ENCODE results near the gene ZNF557. TPM values are rescaled to one million over a fixed set of nuclear protein-coding genes. Genes with fewer than 3 reads are reported as not detected.

Gene ZNF557
- total RNA-seq, 1 donor from 2014 or later = 16.4 TPM

- TF ChIP-seq CTCF (IDR thresholded peaks at IDR 0.05; ENCODE audit: unreplicated experiment) = no peak
- Mint-ChIP-seq H3K27ac (no peak overlapping the region), H3K9me3 (peaks cover 13% of the 10 kb centered on the region), H3K4me1 (no peaks in the 10 kb centered on the region), H3K36me3 (peaks cover 52% of the 10 kb centered on the region), H3K27me3 (ENCODE audit: low read depth) (no peaks in the 10 kb centered on the region), H3K4me3 (no peak overlapping the region)
- no peak for DNase-seq (ENCODE audit: low spot score in 2 of 2, unreplicated experiment in 2 of 2)
Measured at GRCh38 chr19:7115721-7116120, 46.2 kb downstream of the ZNF557 start.

- no peak for DNase-seq (ENCODE audit: low spot score in 2 of 2, unreplicated experiment in 2 of 2)
- Mint-ChIP-seq H3K4me1 (no peaks in the 10 kb centered on the region), H3K9me3 (peaks cover 13% of the 10 kb centered on the region), H3K36me3 (peaks cover 58% of the 10 kb centered on the region), H3K4me3 (no peak overlapping the region), H3K27ac (no peak overlapping the region), H3K27me3 (ENCODE audit: low read depth) (no peaks in the 10 kb centered on the region)
- no peak for TF ChIP-seq CTCF (IDR thresholded peaks at IDR 0.05; ENCODE audit: unreplicated experiment)
Measured at GRCh38 chr19:7117248-7117647, 47.7 kb downstream of the ZNF557 start.

- Mint-ChIP-seq H3K4me3 (no peak overlapping the region), H3K36me3 (peaks cover 54% of the 10 kb centered on the region), H3K27ac (no peak overlapping the region), H3K27me3 (ENCODE audit: low read depth) (no peaks in the 10 kb centered on the region), H3K4me1 (no peaks in the 10 kb centered on the region), H3K9me3 (peaks cover under 1% of the 10 kb centered on the region)
- no peak for DNase-seq (ENCODE audit: low spot score in 2 of 2, unreplicated experiment in 2 of 2)
- no peak for TF ChIP-seq CTCF (IDR thresholded peaks at IDR 0.05; ENCODE audit: unreplicated experiment)
Measured at GRCh38 chr19:7119582-7119981, 50.1 kb downstream of the ZNF557 start.

- no peak for TF ChIP-seq CTCF (IDR thresholded peaks at IDR 0.05; ENCODE audit: unreplicated experiment)
- Mint-ChIP-seq H3K4me3 (no peak overlapping the region), H3K27ac (no peak overlapping the region), H3K27me3 (ENCODE audit: low read depth) (no peaks in the 10 kb centered on the region), H3K36me3 (peaks cover 57% of the 10 kb centered on the region), H3K4me1 (no peaks in the 10 kb centered on the region), H3K9me3 (peaks cover 8% of the 10 kb centered on the region)
- DNase-seq (ENCODE audit: low spot score in 2 of 2, unreplicated experiment in 2 of 2) = no peak
Measured at GRCh38 chr19:7120499-7120898, 51.0 kb downstream of the ZNF557 start.

- DNase-seq (ENCODE audit: low spot score in 2 of 2, unreplicated experiment in 2 of 2) = no peak
- H3K4me1 Mint-ChIP-seq = no peaks in the 10 kb centered on the region
- no peak overlapping the region for H3K4me3 Mint-ChIP-seq
- peaks cover 12% of the 10 kb centered on the region for H3K9me3 Mint-ChIP-seq
- H3K36me3 Mint-ChIP-seq = peaks cover 63% of the 10 kb centered on the region
- H3K27ac Mint-ChIP-seq = no peak overlapping the region
- no peaks in the 10 kb centered on the region for H3K27me3 Mint-ChIP-seq (ENCODE audit: low read depth)
- TF ChIP-seq CTCF (IDR thresholded peaks at IDR 0.05; ENCODE audit: unreplicated experiment) = no peak
Measured at GRCh38 chr19:7122701-7123100, 53.2 kb downstream of the ZNF557 start.

- no peak for TF ChIP-seq CTCF (IDR thresholded peaks at IDR 0.05; ENCODE audit: unreplicated experiment)
- H3K36me3 Mint-ChIP-seq = peaks cover 66% of the 10 kb centered on the region
- H3K4me1 Mint-ChIP-seq = no peaks in the 10 kb centered on the region
- no peak overlapping the region for H3K4me3 Mint-ChIP-seq
- peaks cover 12% of the 10 kb centered on the region for H3K9me3 Mint-ChIP-seq
- no peak overlapping the region for H3K27ac Mint-ChIP-seq
- DNase-seq (ENCODE audit: low spot score in 2 of 2, unreplicated experiment in 2 of 2) = no peak
- H3K27me3 Mint-ChIP-seq (ENCODE audit: low read depth) = no peaks in the 10 kb centered on the region
Measured at GRCh38 chr19:7124782-7125181, 55.3 kb downstream of the ZNF557 start.
